ENCODE measurements around the gene HPCAL1. TPM values are rescaled to one million over a fixed set of nuclear protein-coding genes. Genes with fewer than 3 reads are reported as not detected.

HPCAL1 gene
- total RNA-seq, 2 experiments from 2014 or later: 9.2 to 9.7 TPM

GRCh38 chr2:10278029-10278762 is 24.5 kb upstream of the HPCAL1 start:
- no peaks in the 10 kb centered on the region for H4K20me1 ChIP-seq (ENCODE audit: insufficient read depth, low read length)
- H3K4me2 ChIP-seq (ENCODE audit: low read length): no peak overlapping the region
- no peaks in the 10 kb centered on the region for H3K4me1 ChIP-seq (ENCODE audit: insufficient read depth, low read length, poor library complexity, severe bottlenecking)
- DNase-seq (ENCODE audit: low spot score): no peak
- no peaks in the 10 kb centered on the region for H3K9me2 ChIP-seq (ENCODE audit: insufficient read depth, low read length)
- POLR2A ChIA-PET: no interaction called here
- CTCF ChIA-PET (ENCODE audit: unreplicated experiment): interaction anchor here (0.5 kb wide), 1 partner anchor 276 kb away, joined by 3 read pairs; no protein-coding TSS in a partner anchor
- no peaks in the 10 kb centered on the region for H3K9me3 ChIP-seq (ENCODE audit: low read length)
- H3K4me3 ChIP-seq (ENCODE audit: low read depth, low read length, poor library complexity, severe bottlenecking): no peak overlapping the region
- intact Hi-C loops (cut with micrococcal nuclease; ENCODE audit: unreplicated experiment): no loop called here
- no peaks in the 10 kb centered on the region for H3K79me2 ChIP-seq (ENCODE audit: insufficient read depth, low read depth, low read length)
- BruUV-seq (replicated peaks): no TSS peak
- H3K36me3 ChIP-seq (ENCODE audit: insufficient read depth, low read length): no peaks in the 10 kb centered on the region
- H2AFZ ChIP-seq (ENCODE audit: low read length): no peak overlapping the region
- H3K27ac ChIP-seq (ENCODE audit: low read depth, low read length, poor library complexity, severe bottlenecking): no peak overlapping the region
- TF ChIP-seq CTCF (conservative IDR thresholded peaks at IDR 0.05; ENCODE audit: low read length) (no peak), EZH2phosphoT487 (IDR thresholded peaks at IDR 0.05; ENCODE audit: borderline replicate concordance, low read depth, low read length) (no peak)

GRCh38 chr2:10278763-10279471 is 23.8 kb upstream of the HPCAL1 start:
- Histone ChIP-seq H3K9me3 (ENCODE audit: low read length) (no peaks in the 10 kb centered on the region), H3K4me3 (ENCODE audit: low read depth, low read length, poor library complexity, severe bottlenecking) (no peak overlapping the region), H2AFZ (ENCODE audit: low read length) (no peak overlapping the region), H3K9me2 (ENCODE audit: insufficient read depth, low read length) (no peaks in the 10 kb centered on the region), H3K27ac (ENCODE audit: low read depth, low read length, poor library complexity, severe bottlenecking) (no peak overlapping the region), H3K36me3 (ENCODE audit: insufficient read depth, low read length) (no peaks in the 10 kb centered on the region), H3K4me1 (ENCODE audit: insufficient read depth, low read length, poor library complexity, severe bottlenecking) (no peaks in the 10 kb centered on the region), H3K4me2 (ENCODE audit: low read length) (no peak overlapping the region), H3K79me2 (ENCODE audit: insufficient read depth, low read depth, low read length) (no peaks in the 10 kb centered on the region), H4K20me1 (ENCODE audit: insufficient read depth, low read length) (no peaks in the 10 kb centered on the region)
- no peak for TF ChIP-seq CTCF (conservative IDR thresholded peaks at IDR 0.05; ENCODE audit: low read length)
- TF ChIP-seq EZH2phosphoT487 (IDR thresholded peaks at IDR 0.05; ENCODE audit: borderline replicate concordance, low read depth, low read length): no peak
- ChIA-PET CTCF (ENCODE audit: unreplicated experiment) (interaction anchor here (0.5 kb wide), 1 partner anchor 276 kb away, joined by 3 read pairs; no protein-coding TSS in a partner anchor), POLR2A (no interaction called here)
- intact Hi-C loops (cut with micrococcal nuclease; ENCODE audit: unreplicated experiment): no loop called here
- DNase-seq (ENCODE audit: low spot score): no peak
- BruUV-seq (replicated peaks): no TSS peak

GRCh38 chr2:10279472-10279870 is 23.2 kb upstream of the HPCAL1 start:
- Histone ChIP-seq H3K4me2 (ENCODE audit: low read length) (no peak overlapping the region), H3K9me2 (ENCODE audit: insufficient read depth, low read length) (no peaks in the 10 kb centered on the region), H3K4me3 (ENCODE audit: low read depth, low read length, poor library complexity, severe bottlenecking) (no peak overlapping the region), H3K36me3 (ENCODE audit: insufficient read depth, low read length) (no peaks in the 10 kb centered on the region), H3K4me1 (ENCODE audit: insufficient read depth, low read length, poor library complexity, severe bottlenecking) (no peaks in the 10 kb centered on the region), H3K9me3 (ENCODE audit: low read length) (no peaks in the 10 kb centered on the region), H2AFZ (ENCODE audit: low read length) (no peak overlapping the region), H3K27ac (ENCODE audit: low read depth, low read length, poor library complexity, severe bottlenecking) (no peak overlapping the region), H4K20me1 (ENCODE audit: insufficient read depth, low read length) (no peaks in the 10 kb centered on the region), H3K79me2 (ENCODE audit: insufficient read depth, low read depth, low read length) (no peaks in the 10 kb centered on the region)
- DNase-seq (ENCODE audit: low spot score): no peak
- TF ChIP-seq CTCF (conservative IDR thresholded peaks at IDR 0.05; ENCODE audit: low read length) (no peak), EZH2phosphoT487 (IDR thresholded peaks at IDR 0.05; ENCODE audit: borderline replicate concordance, low read depth, low read length) (no peak)
- POLR2A ChIA-PET: interaction anchor here (0.9 kb wide), 1 partner anchor 115 kb away, joined by 3 read pairs; no protein-coding TSS in a partner anchor
- intact Hi-C loops (cut with micrococcal nuclease; ENCODE audit: unreplicated experiment): no loop called here
- no TSS peak for BruUV-seq (replicated peaks)
- CTCF ChIA-PET (ENCODE audit: unreplicated experiment): no interaction called here

Data from OCI-LY7 (cell line).